ENCODE results near the gene HKDC1. TPM values are rescaled to one million over a fixed set of nuclear protein-coding genes. Genes with fewer than 3 reads are reported as not detected.

HKDC1 gene
- total and polyA plus RNA-seq, 10 donors = 0.26 to 3.0 (median 0.70) TPM; not detected in 1

- no peaks in the 10 kb centered on the region for H3K27me3 ChIP-seq (replicated peaks in 1 of 7)
- no peak overlapping the region for H3K4me3 ChIP-seq
- peaks cover 0 to 11% (median 0%) of the 10 kb centered on the region in 6 donors for H3K4me1 ChIP-seq
- TF ChIP-seq CTCF (IDR thresholded peaks at IDR 0.05 in 8 of 11, conservative IDR thresholded peaks at IDR 0.05 in 3 of 11) (no peak), POLR2AphosphoS5 (IDR thresholded peaks at IDR 0.05) (no peak), POLR2A (IDR thresholded peaks at IDR 0.05) (no peak)
- 75 to 87% (median 83%) methylated on average over 4 of the region's 4 CpGs for WGBS, 5 donors
- no peaks in the 10 kb centered on the region for H3K9me3 ChIP-seq
- H3K36me3 ChIP-seq = no peaks in the 10 kb centered on the region
- intact Hi-C loops (cut with DNase I; ENCODE audit: low total_unique reads) = no loop called here
- no peak for DNase-seq
- no peak overlapping the region for H3K27ac ChIP-seq
Observed at GRCh38 chr10:69285699-69286098, 65.6 kb downstream of the HKDC1 start.

- WGBS, 5 donors = 53 to 78% (median 67%) methylated on average over 4 of the region's 4 CpGs
- TF ChIP-seq POLR2A (IDR thresholded peaks at IDR 0.05) (no peak), POLR2AphosphoS5 (IDR thresholded peaks at IDR 0.05) (no peak), CTCF (IDR thresholded peaks at IDR 0.05 in 8 of 11, conservative IDR thresholded peaks at IDR 0.05 in 3 of 11) (no peak)
- H3K27ac ChIP-seq = no peak overlapping the region
- H3K4me3 ChIP-seq = no peak overlapping the region
- H3K9me3 ChIP-seq = no peaks in the 10 kb centered on the region
- DNase-seq = no peak
- intact Hi-C loops (cut with DNase I; ENCODE audit: low total_unique reads) = no loop called here
- H3K4me1 ChIP-seq = peaks cover 0 to 11% (median 0%) of the 10 kb centered on the region in 6 donors
- H3K36me3 ChIP-seq = no peaks in the 10 kb centered on the region
- H3K27me3 ChIP-seq (replicated peaks in 1 of 7) = no peaks in the 10 kb centered on the region
Observed at GRCh38 chr10:69287181-69287580, 67.0 kb downstream of the HKDC1 start.

- WGBS, 5 donors = 87 to 96% (median 92%) methylated on average over 4 of the region's 4 CpGs
- H3K27me3 ChIP-seq (replicated peaks in 1 of 7) = no peaks in the 10 kb centered on the region
- intact Hi-C loops (cut with DNase I; ENCODE audit: low total_unique reads) = no loop called here
Observed at GRCh38 chr10:69290993-69291392, 70.9 kb downstream of the HKDC1 start.

GRCh38 chr10:69292459-69292858 lies 72.3 kb downstream of the HKDC1 start:
- no peaks in the 10 kb centered on the region for H3K4me1 ChIP-seq
- DNase-seq = no peak
- intact Hi-C loops (cut with DNase I; ENCODE audit: low total_unique reads) = no loop called here
- H3K27ac ChIP-seq = no peak overlapping the region
- no peaks in the 10 kb centered on the region for H3K27me3 ChIP-seq (replicated peaks in 1 of 7)
- WGBS, 5 donors = 51 to 71% (median 60%) methylated on average over 3 of the region's 3 CpGs
- no peak for TF ChIP-seq CTCF (IDR thresholded peaks at IDR 0.05 in 8 of 11, conservative IDR thresholded peaks at IDR 0.05 in 3 of 11)
- no peaks in the 10 kb centered on the region for H3K9me3 ChIP-seq
- no peaks in the 10 kb centered on the region for H3K36me3 ChIP-seq
- H3K4me3 ChIP-seq = no peak overlapping the region

More at GRCh38 chr10:69290993-69291392, 70.9 kb downstream of the HKDC1 start:
- H3K4me1 ChIP-seq = no peaks in the 10 kb centered on the region
- TF ChIP-seq CTCF (IDR thresholded peaks at IDR 0.05 in 8 of 11, conservative IDR thresholded peaks at IDR 0.05 in 3 of 11) (no peak), POLR2AphosphoS5 (IDR thresholded peaks at IDR 0.05) (no peak), POLR2A (IDR thresholded peaks at IDR 0.05) (no peak)
- H3K27ac ChIP-seq = no peak overlapping the region
- H3K4me3 ChIP-seq = no peak overlapping the region
- no peaks in the 10 kb centered on the region for H3K9me3 ChIP-seq
- DNase-seq = no peak
- no peaks in the 10 kb centered on the region for H3K36me3 ChIP-seq
